IMR-90 (cell line): ENCODE measurements around the gene MBIP. TPM values are rescaled to one million over a fixed set of nuclear protein-coding genes. Genes with fewer than 3 reads are reported as not detected.
"Not testable (repeated sequence)": the region's sequence is repeated elsewhere in the genome, so short reads cannot be mapped to it uniquely, and the experiment has no call there.

Experiments used
- ATAC-seq: fragments of 200-7000 bp; cut with Tn5 transposase; 2 replicates; pipeline ENCODE4 v1.9.1; 2020; ENCODE audit warnings: low read depth, mild to moderate bottlenecking, moderate library complexity
- BruUV-seq: library from RNA; stranded (reverse); fragments of 400-500 nt; replicated peaks from 2 replicates; lab custom pipeline; 2021; lab: Mats Ljungman, UMichigan
- CTCF ChIA-PET: fragments of 300-600 bp; formaldehyde crosslinking; extraction: SDS; loops from one replicate; lab custom pipeline; 2021; ENCODE audit warnings: antibody characterized with exemption; lab: Yijun Ruan, JAX
- POLR2A ChIA-PET: fragments of 300-600 bp; sonication (Branson Sonifier 250); formaldehyde crosslinking; loops from one replicate; lab custom pipeline; 2022; ENCODE audit warnings: antibody characterized with exemption; ENCODE audit not compliant: unreplicated experiment; lab: Charles Lee
- DNase-seq: peaks from one replicate; pipeline ENCODE4 v3.0.0; 2013
- H2AFZ ChIP-seq: replicated peaks from 2 replicates; pipeline ENCODE3; 2013; ENCODE audit warnings: low read length, mild to moderate bottlenecking; ENCODE audit not compliant: poor library complexity
- H2AK5ac ChIP-seq: 2 replicates; pipeline ENCODE4 v1.6.1; 2013; ENCODE audit warnings: low read depth, low read length, inconsistent platforms
- H2AK9ac ChIP-seq: replicated peaks from 2 replicates; pipeline ENCODE3; 2013; ENCODE audit warnings: mild to moderate bottlenecking, low read depth, low read length, moderate library complexity; ENCODE audit not compliant: poor library complexity
- H2BK120ac ChIP-seq: 2 replicates; pipeline ENCODE4 v1.6.1; 2013; ENCODE audit warnings: low read depth, low read length, inconsistent platforms
- H2BK15ac ChIP-seq: 3 replicates; pipeline ENCODE4 v1.6.1; 2013; ENCODE audit warnings: low read depth, low read length, inconsistent platforms
- H2BK20ac ChIP-seq: 2 replicates; pipeline ENCODE4 v1.6.1; 2013; ENCODE audit warnings: low read depth, mild to moderate bottlenecking, inconsistent platforms, low read length, moderate library complexity
- H2BK5ac ChIP-seq: 2 replicates; pipeline ENCODE4 v1.6.1; 2013; ENCODE audit warnings: mild to moderate bottlenecking, low read depth, low read length, inconsistent platforms; ENCODE audit not compliant: poor library complexity, severe bottlenecking
- H3K14ac ChIP-seq: replicated peaks from 2 replicates; pipeline ENCODE4 v1.6.1; 2013; ENCODE audit warnings: low read depth, low read length, inconsistent platforms
- H3K18ac ChIP-seq: 2 replicates; pipeline ENCODE4 v1.6.1; 2013; ENCODE audit warnings: low read depth, low read length, control low read depth
- H3K23ac ChIP-seq: 2 replicates; pipeline ENCODE4 v1.6.1; 2013; ENCODE audit warnings: low read depth, low read length, inconsistent platforms
- H3K27ac ChIP-seq: 2 replicates; pipeline ENCODE4 v1.5.1; 2013; ENCODE audit warnings: mild to moderate bottlenecking, control low read depth, low read length; ENCODE audit not compliant: insufficient read depth
- H3K27me3 ChIP-seq: 2 replicates; pipeline ENCODE4 v1.6.1; 2013; ENCODE audit warnings: low read length; ENCODE audit not compliant: control insufficient read depth, insufficient read depth
- H3K36me3 ChIP-seq: 2 replicates; pipeline ENCODE4 v1.6.1; 2013; ENCODE audit warnings: low read length, mixed read lengths; ENCODE audit not compliant: control insufficient read depth, insufficient read depth
- H3K4ac ChIP-seq: 2 replicates; pipeline ENCODE4 v1.6.1; 2013; ENCODE audit warnings: low read depth, low read length, inconsistent platforms
- H3K4me1 ChIP-seq: 2 replicates; pipeline ENCODE4 v1.6.1; 2013; ENCODE audit warnings: low read length, mixed read lengths; ENCODE audit not compliant: control insufficient read depth, insufficient read depth
- H3K4me2 ChIP-seq: 2 replicates; pipeline ENCODE4 v1.6.1; 2013; ENCODE audit warnings: low read depth, mild to moderate bottlenecking, control low read depth, low read length, moderate library complexity
- H3K4me3 ChIP-seq: 2 replicates; pipeline ENCODE4 v1.5.1; 2013; ENCODE audit warnings: low read depth, mild to moderate bottlenecking, control low read depth, low read length, moderate library complexity; ENCODE audit not compliant: insufficient read depth
- H3K56ac ChIP-seq: 2 replicates; pipeline ENCODE4 v1.6.1; 2013; ENCODE audit warnings: low read length, inconsistent platforms; ENCODE audit not compliant: insufficient read depth; ENCODE audit errors: extremely low read depth
- H3K79me1 ChIP-seq, 2 experiments: 2 replicates each; pipeline ENCODE4 v1.6.1; 2013; ENCODE audit warnings: low read length in 2 of 2, inconsistent platforms in 1 of 2, low read depth in 1 of 2
- H3K9ac ChIP-seq: 2 replicates; pipeline ENCODE4 v1.6.1; 2013; ENCODE audit warnings: low read depth, low read length, control low read depth
- H3K9me1 ChIP-seq: 2 replicates; pipeline ENCODE4 v1.6.1; 2013; ENCODE audit warnings: low read length, inconsistent platforms; ENCODE audit not compliant: insufficient read depth
- H3K9me3 ChIP-seq: 2 replicates; pipeline ENCODE4 v1.6.1; 2013; ENCODE audit warnings: low read length; ENCODE audit not compliant: control insufficient read depth, insufficient read depth
- H4K20me1 ChIP-seq: 2 replicates; pipeline ENCODE4 v1.6.1; 2013; ENCODE audit warnings: low read length, inconsistent platforms; ENCODE audit not compliant: insufficient read depth
- H4K5ac ChIP-seq: 2 replicates; pipeline ENCODE4 v1.6.1; 2013; ENCODE audit warnings: mild to moderate bottlenecking, low read depth, low read length, control low read depth
- H4K8ac ChIP-seq, 2 experiments: 2 replicates each; pipeline ENCODE4 v1.6.1; 2013; ENCODE audit warnings: low read depth in 2 of 2, low read length in 2 of 2, control low read depth in 1 of 2, inconsistent platforms in 1 of 2
- H4K91ac ChIP-seq: 2 replicates; pipeline ENCODE4 v1.6.1; 2013; ENCODE audit warnings: low read depth, low read length, inconsistent platforms; ENCODE audit not compliant: insufficient read depth
- WGBS, 2 experiments: methylation state at CpG; one replicate each; pipeline versions ENCODE4 v1.1.5 to v1.1.7; 2013; ENCODE audit warnings: missing lambda C conversion rate in 2 of 2; ENCODE audit not compliant: insufficient read length in 1 of 2; ENCODE audit errors: extremely low coverage in 2 of 2; 5-methylcytosine and 5-hydroxymethylcytosine counted together
- dilution Hi-C: fragments of 300-500 bp; cut with HindIII; formaldehyde crosslinking; loops from one replicate; pipeline ENCODE4 v1.14.3; 2018; ENCODE audit warnings: low sequenced_read_pairs; ENCODE audit not compliant: unreplicated experiment
- in situ Hi-C: fragments of 300-500 bp; cut with MboI; formaldehyde crosslinking; loops from 3 replicates; pipeline ENCODE4 v1.14.3; 2019; ENCODE audit warnings: low sequenced_read_pairs, inconsistent platforms, mixed read lengths
- intact Hi-C: fragments of 100-400 bp; cut with micrococcal nuclease; formaldehyde crosslinking; loops from 2 replicates; pipeline ENCODE4 v1.10.0; 2022
- polyA plus RNA-seq, 3 experiments: library from polyadenylated mRNA; depleted of rRNA; stranded (reverse); fragments of >200 nt; gene quantifications; 2 replicates each; pipeline ENCODE4 v1.2.3, GENCODE V29; 2012; ENCODE audit warnings: low replicate concordance in 1 of 3
- total RNA-seq: library from RNA; depleted of rRNA; stranded (reverse); fragments of >200 nt; gene quantifications from 2 replicates; pipeline ENCODE4 v1.2.3, GENCODE V29; 2012

The MBIP gene
- total and polyA plus RNA-seq, 2 of the 4 experiments (the other 2 are of a cell fraction): 9.3 to 17.4 TPM

- H2BK20ac ChIP-seq, H3K27ac ChIP-seq, H3K36me3 ChIP-seq, H2BK15ac ChIP-seq, DNase-seq, BruUV-seq, H2AK9ac ChIP-seq, H3K9me3 ChIP-seq, H3K9me1 ChIP-seq, H3K14ac ChIP-seq, in situ Hi-C loops, intact Hi-C loops, H3K4me2 ChIP-seq, H4K20me1 ChIP-seq, H2AK5ac ChIP-seq, H3K79me1 ChIP-seq, H4K8ac ChIP-seq, H3K4me3 ChIP-seq, H3K9ac ChIP-seq, H3K18ac ChIP-seq, H2AFZ ChIP-seq, H3K4me1 ChIP-seq, H2BK5ac ChIP-seq, H2BK120ac ChIP-seq, ATAC-seq, H3K4ac ChIP-seq, H4K5ac ChIP-seq, POLR2A ChIA-PET, H3K27me3 ChIP-seq, H3K23ac ChIP-seq, H4K91ac ChIP-seq, dilution Hi-C loops, H3K56ac ChIP-seq: not testable (repeated sequence)
- WGBS, 2 experiments: 83% methylated on average over 2 of the region's 5 CpGs; no CpG with 5 or more reads in 1 of the 2 experiments
- CTCF ChIA-PET: interaction anchor here (0.6 kb wide), 1 partner anchor 28 kb away, joined by 3 read pairs; no protein-coding TSS in a partner anchor
Measured at GRCh38 chr14:36341811-36342210, 21.4 kb upstream of the MBIP start.
